ENCODE results near the gene CNOT6.
"Not testable (repeated sequence)": the region's sequence is repeated elsewhere in the genome, so short reads cannot be mapped to it uniquely, and the experiment has no call there.

CNOT6 gene

DNA sequence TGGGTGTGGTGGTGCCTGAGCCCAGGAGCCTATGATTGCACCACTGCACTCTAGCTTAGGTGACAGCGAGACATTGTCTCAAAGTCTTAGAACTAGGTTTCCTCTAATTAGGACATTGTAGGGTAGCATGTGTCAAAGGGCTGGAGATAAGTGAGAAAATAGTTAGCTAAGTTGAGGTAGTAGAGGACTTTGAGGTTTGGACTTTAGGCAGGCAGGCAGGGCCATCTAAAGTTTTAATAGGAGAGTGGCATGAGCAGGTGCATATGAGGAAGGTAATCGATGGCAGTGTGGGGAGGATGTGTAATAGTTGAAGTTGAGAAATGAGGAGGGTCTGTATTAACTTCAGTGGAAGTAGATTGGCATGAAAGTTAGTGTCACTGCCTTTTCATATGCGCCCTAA is 21.1 kb downstream of the CNOT6 start:
- H3K27ac ChIP-seq (ENCODE audit: insufficient read depth, low read depth, low read length, poor library complexity, severe bottlenecking): no peak overlapping the region
- H3K9me3 ChIP-seq (ENCODE audit: control insufficient read depth, low read length): no peaks in the 10 kb centered on the region

DNA sequence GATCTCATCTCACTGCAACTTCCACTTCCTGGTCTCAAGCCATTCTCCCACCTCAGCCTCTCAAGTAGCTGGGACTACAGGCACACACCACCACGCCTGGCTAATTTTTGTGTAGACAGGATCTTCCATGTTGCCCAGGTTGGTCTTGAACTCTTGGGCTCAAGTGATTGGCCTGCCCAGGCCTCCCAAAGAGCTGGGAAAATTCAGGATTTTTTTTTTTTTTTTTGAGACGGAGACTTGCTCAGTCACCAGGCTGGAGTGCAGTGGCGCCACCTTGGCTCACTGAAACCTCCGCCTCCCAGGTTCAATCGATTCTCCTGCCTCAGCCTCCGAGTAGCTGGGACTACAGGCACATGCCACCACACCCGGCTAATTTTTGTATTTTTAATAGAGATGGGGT is 21.8 kb downstream of the CNOT6 start:
- H3K27ac ChIP-seq (ENCODE audit: insufficient read depth, low read depth, low read length, poor library complexity, severe bottlenecking); H3K36me3 ChIP-seq (ENCODE audit: control insufficient read depth, insufficient read depth, low read length): not testable (repeated sequence)
- WGBS, 2 experiments: 89 to 93% methylated on average over 7 of the region's 7 CpGs

More for the DNA sequence above, 21.1 kb downstream of the CNOT6 start:
- H3K4me1 ChIP-seq (ENCODE audit: control insufficient read depth, insufficient read depth, low read length): no peaks in the 10 kb centered on the region
- no peaks in the 10 kb centered on the region for H3K36me3 ChIP-seq (ENCODE audit: control insufficient read depth, insufficient read depth, low read length)
- WGBS, 2 experiments: 97 to 98% methylated on average over 3 of the region's 3 CpGs
- no peak overlapping the region for H3K4me3 ChIP-seq (ENCODE audit: insufficient read depth, low read depth, low read length)
- no peaks in the 10 kb centered on the region for H3K27me3 ChIP-seq (ENCODE audit: control insufficient read depth, insufficient read depth, low read length, poor library complexity, severe bottlenecking)

DNA sequence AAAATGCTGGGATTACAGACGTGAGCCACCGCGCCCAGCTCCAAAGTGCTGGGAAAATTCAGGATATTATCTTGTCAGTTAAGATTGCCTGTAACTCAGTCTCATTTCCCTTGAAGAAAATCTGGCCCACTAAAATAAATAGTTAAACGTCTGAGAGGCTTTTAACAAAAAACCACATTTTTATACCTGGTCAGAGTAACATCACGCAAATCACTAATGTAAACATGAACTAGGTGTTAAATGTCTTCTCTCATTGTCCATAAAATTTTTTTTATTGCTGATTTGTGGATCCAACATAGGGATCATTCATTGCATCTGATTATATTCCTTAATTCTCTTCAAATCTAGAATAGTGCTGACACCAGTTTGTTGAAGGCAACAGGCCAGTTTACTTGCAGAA is 22.3 kb downstream of the CNOT6 start:
- Histone ChIP-seq H3K4me1 (ENCODE audit: control insufficient read depth, insufficient read depth, low read length) (no peaks in the 10 kb centered on the region), H3K4me3 (ENCODE audit: insufficient read depth, low read depth, low read length) (no peak overlapping the region), H3K27ac (ENCODE audit: insufficient read depth, low read depth, low read length, poor library complexity, severe bottlenecking) (no peak overlapping the region), H3K36me3 (ENCODE audit: control insufficient read depth, insufficient read depth, low read length) (no peaks in the 10 kb centered on the region), H3K9me3 (ENCODE audit: control insufficient read depth, low read length) (no peaks in the 10 kb centered on the region), H3K27me3 (ENCODE audit: control insufficient read depth, insufficient read depth, low read length, poor library complexity, severe bottlenecking) (no peaks in the 10 kb centered on the region)
- WGBS, 2 experiments: 95 to 97% methylated on average over 5 of the region's 5 CpGs

More for the DNA sequence above, 21.8 kb downstream of the CNOT6 start:
- not testable (repeated sequence) for H3K27me3 ChIP-seq (ENCODE audit: control insufficient read depth, insufficient read depth, low read length, poor library complexity, severe bottlenecking); H3K4me3 ChIP-seq (ENCODE audit: insufficient read depth, low read depth, low read length); H3K4me1 ChIP-seq (ENCODE audit: control insufficient read depth, insufficient read depth, low read length); H3K9me3 ChIP-seq (ENCODE audit: control insufficient read depth, low read length)

DNA sequence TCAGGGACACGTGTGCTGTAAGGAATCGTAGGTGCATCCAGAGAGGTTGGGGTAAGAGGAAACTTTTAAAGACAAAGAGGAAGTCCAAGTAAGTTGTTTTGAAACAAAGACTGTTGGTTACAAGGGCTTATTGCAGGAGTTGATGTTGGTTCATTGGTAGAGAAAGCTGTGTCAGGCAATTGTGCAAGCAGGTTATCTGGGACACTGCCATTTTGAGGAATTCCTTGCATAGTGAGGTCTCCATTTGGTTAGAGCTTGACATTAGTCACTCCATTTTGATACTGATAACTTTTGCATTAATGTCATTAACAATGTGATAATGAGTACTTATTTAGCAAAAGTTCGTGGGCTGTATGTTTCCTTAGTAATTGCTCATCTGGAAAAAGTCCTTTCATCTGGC is 24.9 kb downstream of the CNOT6 start:
- Histone ChIP-seq H3K4me3 (ENCODE audit: insufficient read depth, low read depth, low read length) (no peak overlapping the region), H3K9me3 (ENCODE audit: control insufficient read depth, low read length) (no peaks in the 10 kb centered on the region), H3K36me3 (ENCODE audit: control insufficient read depth, insufficient read depth, low read length) (no peaks in the 10 kb centered on the region), H3K27ac (ENCODE audit: insufficient read depth, low read depth, low read length, poor library complexity, severe bottlenecking) (no peak overlapping the region), H3K4me1 (ENCODE audit: control insufficient read depth, insufficient read depth, low read length) (no peaks in the 10 kb centered on the region), H3K27me3 (ENCODE audit: control insufficient read depth, insufficient read depth, low read length, poor library complexity, severe bottlenecking) (no peaks in the 10 kb centered on the region)
- WGBS, 2 experiments: 97 to 98% methylated on average over 3 of the region's 3 CpGs

DNA sequence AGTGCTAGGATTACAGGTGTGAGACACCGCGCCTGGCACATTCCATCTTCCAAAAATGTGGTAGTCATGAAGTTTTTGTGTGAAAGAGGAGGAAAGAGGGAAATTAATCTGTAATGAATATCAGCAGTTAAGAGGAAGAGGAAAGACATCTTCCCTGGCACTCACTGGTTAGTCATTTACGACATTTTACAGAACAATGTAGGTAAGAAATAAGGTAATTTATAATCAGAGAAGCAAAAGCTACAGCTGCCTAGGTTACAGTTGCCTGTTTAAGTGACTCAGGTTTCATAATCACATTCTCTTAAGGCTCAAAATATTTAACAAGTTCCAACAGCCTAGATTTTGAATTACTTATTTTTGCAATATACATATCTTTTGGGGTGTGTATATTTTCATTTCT is 26.9 kb downstream of the CNOT6 start:
- 98% methylated on average over 2 to 3 of the region's 3 CpGs for WGBS, 2 experiments
- Histone ChIP-seq H3K27me3 (ENCODE audit: control insufficient read depth, insufficient read depth, low read length, poor library complexity, severe bottlenecking) (no peaks in the 10 kb centered on the region), H3K4me1 (ENCODE audit: control insufficient read depth, insufficient read depth, low read length) (no peaks in the 10 kb centered on the region), H3K27ac (ENCODE audit: insufficient read depth, low read depth, low read length, poor library complexity, severe bottlenecking) (no peak overlapping the region), H3K4me3 (ENCODE audit: insufficient read depth, low read depth, low read length) (no peak overlapping the region), H3K36me3 (ENCODE audit: control insufficient read depth, insufficient read depth, low read length) (no peaks in the 10 kb centered on the region), H3K9me3 (ENCODE audit: control insufficient read depth, low read length) (no peaks in the 10 kb centered on the region)

DNA sequence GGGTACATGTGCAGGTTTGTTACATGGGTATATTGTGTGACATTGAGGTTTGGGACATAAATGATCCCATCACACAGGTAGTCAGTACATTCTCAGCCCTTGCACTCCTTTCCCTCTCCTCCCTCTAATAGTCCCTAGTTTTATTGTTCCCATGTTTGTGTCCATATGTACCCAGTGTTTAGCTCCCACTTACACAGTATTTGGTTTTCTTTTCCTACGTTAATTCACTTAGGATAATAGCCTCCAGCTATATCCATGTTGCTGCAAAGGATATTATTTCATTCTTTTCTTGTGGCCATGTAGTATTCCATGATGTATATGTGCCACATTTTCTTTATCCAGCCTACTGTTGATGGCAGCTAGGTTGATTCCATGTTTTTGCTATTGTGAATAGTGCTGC is 27.4 kb downstream of the CNOT6 start:
- Histone ChIP-seq H3K27me3 (ENCODE audit: control insufficient read depth, insufficient read depth, low read length, poor library complexity, severe bottlenecking) (no peaks in the 10 kb centered on the region), H3K36me3 (ENCODE audit: control insufficient read depth, insufficient read depth, low read length) (no peaks in the 10 kb centered on the region), H3K4me1 (ENCODE audit: control insufficient read depth, insufficient read depth, low read length) (no peaks in the 10 kb centered on the region), H3K9me3 (ENCODE audit: control insufficient read depth, low read length) (no peaks in the 10 kb centered on the region), H3K27ac (ENCODE audit: insufficient read depth, low read depth, low read length, poor library complexity, severe bottlenecking) (no peak overlapping the region), H3K4me3 (ENCODE audit: insufficient read depth, low read depth, low read length) (no peak overlapping the region)
- WGBS, 2 experiments: 94 to 100% methylated on average over 1 of the region's 1 CpG

DNA sequence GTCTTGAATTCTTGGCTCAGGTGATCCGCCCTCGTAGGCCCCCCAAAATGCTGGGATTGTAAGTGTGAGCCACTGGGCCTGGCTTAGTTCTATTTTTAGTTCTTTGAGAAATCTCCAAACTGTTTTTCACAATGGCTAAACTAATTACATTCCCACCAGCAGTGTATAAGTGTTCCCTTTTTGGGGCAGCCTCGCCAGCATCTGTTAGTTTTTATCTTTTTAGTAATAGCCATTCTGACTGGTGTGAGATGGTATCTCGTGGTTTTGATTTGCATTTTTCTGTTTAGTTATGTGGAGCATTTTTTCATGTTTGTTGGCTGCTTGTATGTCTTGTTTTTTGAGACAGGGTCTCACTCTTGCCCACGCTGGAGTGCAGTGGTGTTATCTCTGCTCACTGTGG is 28.2 kb downstream of the CNOT6 start:
- H3K27ac ChIP-seq (ENCODE audit: insufficient read depth, low read depth, low read length, poor library complexity, severe bottlenecking): no peak overlapping the region
- H3K27me3 ChIP-seq (ENCODE audit: control insufficient read depth, insufficient read depth, low read length, poor library complexity, severe bottlenecking): no peaks in the 10 kb centered on the region
- 81 to 91% methylated on average over 5 of the region's 5 CpGs for WGBS, 2 experiments
- no peaks in the 10 kb centered on the region for H3K4me1 ChIP-seq (ENCODE audit: control insufficient read depth, insufficient read depth, low read length)
- no peak overlapping the region for H3K4me3 ChIP-seq (ENCODE audit: insufficient read depth, low read depth, low read length)
- H3K9me3 ChIP-seq (ENCODE audit: control insufficient read depth, low read length): no peaks in the 10 kb centered on the region
- peaks cover under 1% of the 10 kb centered on the region for H3K36me3 ChIP-seq (ENCODE audit: control insufficient read depth, insufficient read depth, low read length)

DNA sequence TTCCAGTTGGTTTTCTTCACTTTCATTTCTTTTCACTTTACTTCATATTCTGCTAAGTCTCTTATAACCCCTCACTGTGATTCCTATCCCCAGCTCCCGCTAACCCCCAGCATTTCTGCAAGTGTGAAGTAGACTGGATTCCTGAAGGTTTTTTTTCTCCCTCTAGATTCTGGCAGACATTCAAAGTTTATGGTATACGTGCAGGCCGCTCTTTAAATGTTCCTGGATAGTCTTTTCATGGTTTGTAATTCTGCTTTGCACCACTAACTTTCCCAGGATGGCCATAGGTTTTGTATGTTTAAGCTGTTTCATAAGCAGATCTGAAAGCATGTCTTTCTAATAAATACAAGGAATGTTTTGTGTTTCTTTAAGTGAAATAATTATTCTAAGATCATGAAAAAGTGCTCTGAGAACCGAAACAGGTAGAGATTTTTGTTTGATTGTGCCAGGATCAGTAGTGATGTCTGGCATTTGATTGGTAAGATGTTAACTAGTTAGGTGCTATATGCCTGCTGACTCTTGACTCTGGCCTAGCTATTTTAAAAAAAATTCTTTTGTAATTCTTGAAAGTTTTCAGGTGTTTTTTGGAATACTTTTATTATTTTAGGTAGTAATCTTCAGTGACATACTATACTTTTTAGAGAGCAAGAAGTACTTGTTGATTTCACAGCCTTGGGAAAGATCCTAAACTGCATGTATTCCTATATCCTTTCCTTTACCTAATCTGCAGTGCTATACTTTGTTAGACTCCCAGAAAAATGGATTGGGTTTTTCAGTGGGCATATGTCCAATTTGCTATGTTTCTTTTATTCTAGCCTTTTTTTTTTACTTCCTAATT is 29.7 kb downstream of the CNOT6 start:
- WGBS, 2 experiments: 85 to 89% methylated on average over 3 to 4 of the region's 4 CpGs
- H3K4me1 ChIP-seq (ENCODE audit: control insufficient read depth, insufficient read depth, low read length): no peaks in the 10 kb centered on the region
- no peaks in the 10 kb centered on the region for H3K27me3 ChIP-seq (ENCODE audit: control insufficient read depth, insufficient read depth, low read length, poor library complexity, severe bottlenecking)
- no peak overlapping the region for H3K27ac ChIP-seq (ENCODE audit: insufficient read depth, low read depth, low read length, poor library complexity, severe bottlenecking)
- no peak overlapping the region for H3K4me3 ChIP-seq (ENCODE audit: insufficient read depth, low read depth, low read length)
- no peaks in the 10 kb centered on the region for H3K9me3 ChIP-seq (ENCODE audit: control insufficient read depth, low read length)
- peaks cover 5% of the 10 kb centered on the region for H3K36me3 ChIP-seq (ENCODE audit: control insufficient read depth, insufficient read depth, low read length)

DNA sequence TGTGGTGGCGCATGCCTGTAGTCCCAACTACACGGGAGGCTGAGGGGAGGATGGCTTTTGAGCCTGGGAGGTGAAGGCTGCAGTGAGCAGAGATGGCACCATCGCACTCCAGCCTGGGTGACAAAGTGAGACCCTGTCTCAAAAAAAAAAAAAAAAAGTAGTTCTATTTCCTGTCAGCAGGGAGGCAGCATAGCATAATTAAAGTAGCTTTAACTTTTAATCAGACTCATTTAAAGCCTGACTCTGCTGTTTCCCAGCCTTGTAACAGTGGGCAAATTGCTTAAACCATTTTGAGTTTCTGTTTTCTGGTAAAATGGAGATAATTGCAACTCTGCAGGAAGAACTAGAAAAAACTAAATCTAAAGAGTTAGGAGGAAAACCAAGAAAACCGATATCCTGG is 31.2 kb downstream of the CNOT6 start:
- Histone ChIP-seq H3K9me3 (ENCODE audit: control insufficient read depth, low read length) (peaks cover 7% of the 10 kb centered on the region), H3K4me1 (ENCODE audit: control insufficient read depth, insufficient read depth, low read length) (no peaks in the 10 kb centered on the region), H3K27ac (ENCODE audit: insufficient read depth, low read depth, low read length, poor library complexity, severe bottlenecking) (no peak overlapping the region), H3K27me3 (ENCODE audit: control insufficient read depth, insufficient read depth, low read length, poor library complexity, severe bottlenecking) (no peaks in the 10 kb centered on the region), H3K36me3 (ENCODE audit: control insufficient read depth, insufficient read depth, low read length) (peaks cover 21% of the 10 kb centered on the region), H3K4me3 (ENCODE audit: insufficient read depth, low read depth, low read length) (no peak overlapping the region)
- 89 to 91% methylated on average over 4 of the region's 4 CpGs for WGBS, 2 experiments

DNA sequence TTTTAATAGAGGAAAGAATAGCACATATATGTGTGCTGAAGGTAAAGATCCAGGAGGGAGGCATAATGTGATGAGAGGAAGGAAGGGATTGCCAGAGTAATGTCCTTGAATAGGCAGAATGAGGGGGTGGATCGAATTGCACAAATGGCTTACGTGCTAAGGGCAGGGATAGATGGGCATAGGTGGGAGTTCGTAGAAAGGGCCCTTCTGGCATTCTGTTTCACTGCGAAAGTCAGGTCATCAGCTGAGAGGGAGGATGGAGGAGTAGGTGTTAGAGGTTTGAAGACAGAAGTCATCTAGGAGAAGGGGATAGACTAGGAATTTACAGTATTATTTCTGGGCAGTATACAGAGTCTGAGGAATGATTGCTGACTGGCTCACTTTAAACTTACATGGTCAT is 32.1 kb downstream of the CNOT6 start:
- H3K27me3 ChIP-seq (ENCODE audit: control insufficient read depth, insufficient read depth, low read length, poor library complexity, severe bottlenecking): no peaks in the 10 kb centered on the region
- no peak overlapping the region for H3K4me3 ChIP-seq (ENCODE audit: insufficient read depth, low read depth, low read length)
- 83% methylated on average over 4 of the region's 4 CpGs for WGBS, 2 experiments
- H3K9me3 ChIP-seq (ENCODE audit: control insufficient read depth, low read length): peaks cover 7% of the 10 kb centered on the region
- H3K4me1 ChIP-seq (ENCODE audit: control insufficient read depth, insufficient read depth, low read length): no peaks in the 10 kb centered on the region
- H3K36me3 ChIP-seq (ENCODE audit: control insufficient read depth, insufficient read depth, low read length): peaks cover 25% of the 10 kb centered on the region
- no peak overlapping the region for H3K27ac ChIP-seq (ENCODE audit: insufficient read depth, low read depth, low read length, poor library complexity, severe bottlenecking)
